Measurements from ENCODE around the gene PDF.

PDF gene, protein sequence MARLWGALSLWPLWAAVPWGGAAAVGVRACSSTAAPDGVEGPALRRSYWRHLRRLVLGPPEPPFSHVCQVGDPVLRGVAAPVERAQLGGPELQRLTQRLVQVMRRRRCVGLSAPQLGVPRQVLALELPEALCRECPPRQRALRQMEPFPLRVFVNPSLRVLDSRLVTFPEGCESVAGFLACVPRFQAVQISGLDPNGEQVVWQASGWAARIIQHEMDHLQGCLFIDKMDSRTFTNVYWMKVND

DNA sequence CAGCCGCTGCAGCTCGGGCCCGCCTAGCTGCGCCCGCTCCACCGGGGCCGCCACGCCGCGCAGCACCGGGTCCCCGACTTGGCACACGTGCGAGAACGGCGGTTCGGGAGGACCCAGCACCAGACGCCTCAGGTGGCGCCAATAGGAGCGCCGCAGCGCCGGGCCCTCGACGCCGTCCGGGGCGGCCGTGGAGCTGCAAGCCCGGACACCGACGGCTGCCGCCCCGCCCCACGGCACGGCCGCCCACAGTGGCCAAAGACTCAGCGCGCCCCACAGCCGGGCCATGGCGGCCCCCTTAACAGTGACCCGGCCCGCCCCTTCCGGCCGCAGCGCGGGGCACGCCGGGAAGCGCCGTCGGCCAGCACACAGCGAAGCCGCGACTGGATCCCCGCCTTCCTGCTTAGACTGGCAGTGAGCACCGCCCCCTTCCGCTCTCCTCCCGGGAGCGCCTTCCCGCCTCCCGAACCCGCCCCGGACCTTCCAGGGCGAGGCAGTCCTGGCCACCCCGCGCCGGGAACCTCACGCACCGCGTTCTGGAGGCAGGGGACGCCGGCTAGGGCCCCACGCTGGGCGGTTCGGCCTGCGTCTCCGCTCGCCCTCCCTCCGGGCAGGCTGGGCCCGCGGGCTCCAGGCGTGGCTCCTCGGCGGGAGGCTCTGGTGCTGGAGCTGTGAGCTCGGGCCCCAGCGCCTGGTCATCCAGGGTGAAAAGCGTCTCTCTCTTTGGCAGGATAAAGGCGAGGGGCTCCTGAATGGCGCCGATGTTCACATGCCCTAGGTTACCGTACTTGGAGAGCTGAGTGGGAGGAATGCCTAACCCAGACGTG lies at the start of gene PDF:
Gene PDF (minus strand): TSS at position 303 of the 824 bp plus-strand sequence. CDS start 18 bp downstream, at position 285.
- peak within 1 kb of the TSS; percentile 80 for H3K4me3 ChIP-seq (ENCODE audit: low read length)
- H3K9ac ChIP-seq (ENCODE audit: low read length) = peak within 1 kb of the TSS; percentile 78
- no peaks in the 10 kb centered on the region for H3K27me3 ChIP-seq (ENCODE audit: control insufficient read depth, insufficient read depth, low read length)
- peaks cover 8% of the 10 kb centered on the region for H3K4me1 ChIP-seq (ENCODE audit: control insufficient read depth, insufficient read depth, low read length)
- peak within 1 kb of the TSS; percentile 91 for H3K27ac ChIP-seq (ENCODE audit: low read depth, low read length)
- H3K36me3 ChIP-seq (ENCODE audit: control insufficient read depth, insufficient read depth, low read length) = peaks cover 29% of the 10 kb centered on the region

DNA sequence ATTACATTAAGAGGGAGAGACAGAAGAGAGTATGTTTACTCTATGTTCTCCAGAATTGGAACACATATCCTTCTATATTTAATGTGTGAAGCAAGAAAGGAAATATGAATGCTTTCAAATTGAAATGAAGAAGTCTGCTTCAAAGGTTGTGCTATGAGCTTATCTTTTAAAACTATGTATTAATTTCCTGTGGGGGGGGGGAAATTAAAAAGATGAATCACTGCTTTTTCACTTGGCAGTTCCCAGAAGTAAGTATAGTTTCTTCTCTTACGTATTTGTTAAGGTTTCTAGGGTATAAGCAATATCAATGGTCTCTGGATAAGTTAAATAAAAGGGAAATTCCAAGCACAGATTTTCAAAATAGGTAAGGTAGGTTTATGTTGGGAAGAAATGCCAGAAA lies 48.4 kb upstream of the PDF start:
- H3K36me3 ChIP-seq (ENCODE audit: control insufficient read depth, insufficient read depth, low read length) = peaks cover 6% of the 10 kb centered on the region
- H3K9ac ChIP-seq (ENCODE audit: low read length) = no peak overlapping the region

DNA sequence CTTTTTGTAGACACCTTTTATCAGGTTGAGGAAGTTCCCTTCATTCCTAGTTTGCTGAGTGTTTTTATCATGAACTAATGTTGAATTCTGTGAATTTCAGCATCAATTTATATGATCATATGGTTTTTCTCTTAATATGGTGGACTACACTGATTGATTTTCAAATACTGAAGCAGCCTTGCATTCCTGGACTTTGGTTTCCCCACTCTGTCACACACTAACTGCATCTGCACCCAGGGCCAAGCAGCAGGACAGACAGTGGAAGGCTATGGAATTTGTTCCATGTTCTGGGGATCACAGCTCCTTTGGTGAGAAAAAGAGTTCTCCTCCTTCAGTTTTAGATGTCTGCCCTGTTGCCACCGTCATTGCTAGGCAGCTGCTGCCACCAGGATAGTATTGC lies 47.6 kb upstream of the PDF start:
- Histone ChIP-seq H3K27me3 (ENCODE audit: control insufficient read depth, insufficient read depth, low read length) (no peaks in the 10 kb centered on the region), H3K27ac (ENCODE audit: low read depth, low read length) (no peak overlapping the region), H3K4me3 (ENCODE audit: low read length) (no peak overlapping the region), H3K9ac (ENCODE audit: low read length) (no peak overlapping the region), H3K36me3 (ENCODE audit: control insufficient read depth, insufficient read depth, low read length) (peaks cover 3% of the 10 kb centered on the region), H3K4me1 (ENCODE audit: control insufficient read depth, insufficient read depth, low read length) (no peaks in the 10 kb centered on the region)

More for the DNA sequence above, 48.4 kb upstream of the PDF start:
- H3K4me3 ChIP-seq (ENCODE audit: low read length) = no peak overlapping the region
- no peaks in the 10 kb centered on the region for H3K27me3 ChIP-seq (ENCODE audit: control insufficient read depth, insufficient read depth, low read length)
- no peaks in the 10 kb centered on the region for H3K4me1 ChIP-seq (ENCODE audit: control insufficient read depth, insufficient read depth, low read length)
- no peak overlapping the region for H3K27ac ChIP-seq (ENCODE audit: low read depth, low read length)

GRCh38 chr16:69376393-69377059 lies 46.1 kb upstream of the PDF start:
- Histone ChIP-seq H3K36me3 (ENCODE audit: control insufficient read depth, insufficient read depth, low read length) (peaks cover 7% of the 10 kb centered on the region), H3K27ac (ENCODE audit: low read depth, low read length) (no peak overlapping the region), H3K4me1 (ENCODE audit: control insufficient read depth, insufficient read depth, low read length) (no peaks in the 10 kb centered on the region), H3K9ac (ENCODE audit: low read length) (no peak overlapping the region), H3K4me3 (ENCODE audit: low read length) (no peak overlapping the region), H3K27me3 (ENCODE audit: control insufficient read depth, insufficient read depth, low read length) (no peaks in the 10 kb centered on the region)

DNA sequence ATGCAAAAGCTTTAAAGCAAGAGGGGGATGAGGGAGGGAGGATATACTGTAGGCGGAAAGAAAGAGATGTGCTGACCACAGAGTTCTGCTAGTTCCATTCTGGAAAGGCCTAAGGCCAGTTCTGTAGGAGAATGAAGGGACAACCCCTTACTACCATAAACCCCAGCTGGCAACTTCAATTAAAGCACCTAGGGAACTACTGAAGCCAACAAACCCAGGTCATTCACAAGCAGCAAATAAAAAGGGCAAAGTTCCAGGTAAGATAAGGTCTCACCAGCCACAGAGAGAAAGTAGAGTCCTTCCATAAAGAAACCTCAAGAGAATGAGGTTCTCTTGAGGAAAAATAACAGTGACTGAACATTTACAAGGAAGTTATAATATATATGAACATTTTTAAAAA lies 42.6 kb upstream of the PDF start:
- H3K27ac ChIP-seq (ENCODE audit: low read depth, low read length) = no peak overlapping the region
- no peak overlapping the region for H3K4me3 ChIP-seq (ENCODE audit: low read length)
- no peaks in the 10 kb centered on the region for H3K27me3 ChIP-seq (ENCODE audit: control insufficient read depth, insufficient read depth, low read length)
- H3K4me1 ChIP-seq (ENCODE audit: control insufficient read depth, insufficient read depth, low read length) = no peaks in the 10 kb centered on the region
- no peak overlapping the region for H3K9ac ChIP-seq (ENCODE audit: low read length)
- H3K36me3 ChIP-seq (ENCODE audit: control insufficient read depth, insufficient read depth, low read length) = peaks cover 14% of the 10 kb centered on the region

GRCh38 chr16:69371564-69371963 lies 41.2 kb upstream of the PDF start:
- H3K27me3 ChIP-seq (ENCODE audit: control insufficient read depth, insufficient read depth, low read length) = no peaks in the 10 kb centered on the region
- H3K27ac ChIP-seq (ENCODE audit: low read depth, low read length) = no peak overlapping the region
- H3K9ac ChIP-seq (ENCODE audit: low read length) = no peak overlapping the region
- peaks cover 19% of the 10 kb centered on the region for H3K36me3 ChIP-seq (ENCODE audit: control insufficient read depth, insufficient read depth, low read length)
- H3K4me3 ChIP-seq (ENCODE audit: low read length) = no peak overlapping the region
- H3K4me1 ChIP-seq (ENCODE audit: control insufficient read depth, insufficient read depth, low read length) = no peaks in the 10 kb centered on the region

DNA sequence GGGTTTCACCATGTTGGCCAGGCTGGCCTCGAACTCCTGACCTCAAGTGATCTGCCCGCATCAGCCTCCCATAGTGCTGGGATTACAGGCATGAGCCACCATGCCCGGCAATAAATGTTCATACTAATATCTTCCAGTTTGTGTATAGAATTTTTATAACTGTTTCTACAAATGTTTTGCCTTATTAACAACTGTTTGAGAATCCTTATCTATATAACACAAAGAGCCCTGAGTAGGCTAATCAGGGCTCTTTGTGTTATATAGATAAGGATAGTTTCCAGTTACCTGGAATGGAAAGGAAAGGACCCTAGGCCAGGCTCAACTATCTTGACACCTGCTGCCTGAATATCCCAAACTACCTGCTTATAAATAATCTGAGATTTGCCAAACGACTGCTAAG lies 38.5 kb upstream of the PDF start:
- Histone ChIP-seq H3K36me3 (ENCODE audit: control insufficient read depth, insufficient read depth, low read length) (peaks cover 30% of the 10 kb centered on the region), H3K4me3 (ENCODE audit: low read length) (no peak overlapping the region), H3K27ac (ENCODE audit: low read depth, low read length) (no peak overlapping the region), H3K4me1 (ENCODE audit: control insufficient read depth, insufficient read depth, low read length) (no peaks in the 10 kb centered on the region), H3K9ac (ENCODE audit: low read length) (no peak overlapping the region), H3K27me3 (ENCODE audit: control insufficient read depth, insufficient read depth, low read length) (no peaks in the 10 kb centered on the region)

GRCh38 chr16:69367980-69368379 lies 37.6 kb upstream of the PDF start:
- no peak overlapping the region for H3K9ac ChIP-seq (ENCODE audit: low read length)
- no peaks in the 10 kb centered on the region for H3K27me3 ChIP-seq (ENCODE audit: control insufficient read depth, insufficient read depth, low read length)
- no peak overlapping the region for H3K27ac ChIP-seq (ENCODE audit: low read depth, low read length)
- no peaks in the 10 kb centered on the region for H3K4me1 ChIP-seq (ENCODE audit: control insufficient read depth, insufficient read depth, low read length)
- peaks cover 32% of the 10 kb centered on the region for H3K36me3 ChIP-seq (ENCODE audit: control insufficient read depth, insufficient read depth, low read length)
- H3K4me3 ChIP-seq (ENCODE audit: low read length) = no peak overlapping the region

DNA sequence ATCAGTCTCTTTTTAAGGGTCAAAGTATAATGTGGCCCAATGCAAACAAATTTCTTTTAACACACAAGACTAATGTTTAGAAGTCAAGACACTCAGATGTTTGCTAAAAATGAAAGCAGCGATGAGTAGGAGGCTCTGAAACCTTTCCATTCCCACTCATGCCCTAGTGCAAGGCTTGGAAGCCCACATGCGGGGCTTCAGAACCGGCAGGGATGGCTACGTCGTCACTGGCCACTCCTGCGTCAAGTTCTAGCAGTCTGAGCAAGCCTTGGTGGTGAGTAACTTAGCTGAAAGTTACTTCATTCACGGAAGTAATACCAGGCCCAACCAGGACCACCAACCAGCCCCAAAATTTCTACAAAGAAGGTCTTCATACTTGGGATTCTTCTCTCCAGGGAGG lies 36.0 kb upstream of the PDF start:
- H3K27ac ChIP-seq (ENCODE audit: low read depth, low read length) = no peak overlapping the region
- peaks cover 29% of the 10 kb centered on the region for H3K36me3 ChIP-seq (ENCODE audit: control insufficient read depth, insufficient read depth, low read length)
- no peak overlapping the region for H3K4me3 ChIP-seq (ENCODE audit: low read length)
- no peak overlapping the region for H3K9ac ChIP-seq (ENCODE audit: low read length)
- no peaks in the 10 kb centered on the region for H3K27me3 ChIP-seq (ENCODE audit: control insufficient read depth, insufficient read depth, low read length)
- H3K4me1 ChIP-seq (ENCODE audit: control insufficient read depth, insufficient read depth, low read length) = no peaks in the 10 kb centered on the region

DNA sequence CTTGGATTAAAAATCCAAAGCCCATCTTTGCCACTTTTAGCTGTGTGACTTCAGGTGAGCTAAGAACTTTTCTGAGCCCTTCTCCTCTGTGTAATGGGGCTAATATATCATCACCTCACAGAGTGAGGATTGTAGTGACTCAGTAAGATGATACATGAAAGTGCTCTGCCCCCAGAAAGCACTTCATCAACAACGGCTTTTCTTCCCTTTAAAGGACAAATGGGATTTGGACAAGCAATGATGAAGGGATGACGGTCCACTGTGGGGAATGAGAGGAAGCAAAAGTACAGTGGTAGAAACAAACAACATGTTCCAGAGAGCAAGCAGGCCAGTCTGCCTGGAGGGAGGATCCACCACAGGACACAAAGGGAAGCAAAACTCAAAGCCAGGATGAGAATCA lies 35.5 kb upstream of the PDF start:
- H3K27me3 ChIP-seq (ENCODE audit: control insufficient read depth, insufficient read depth, low read length) = no peaks in the 10 kb centered on the region
- H3K4me3 ChIP-seq (ENCODE audit: low read length) = no peak overlapping the region
- H3K27ac ChIP-seq (ENCODE audit: low read depth, low read length) = no peak overlapping the region
- H3K4me1 ChIP-seq (ENCODE audit: control insufficient read depth, insufficient read depth, low read length) = no peaks in the 10 kb centered on the region
- peaks cover 32% of the 10 kb centered on the region for H3K36me3 ChIP-seq (ENCODE audit: control insufficient read depth, insufficient read depth, low read length)
- H3K9ac ChIP-seq (ENCODE audit: low read length) = no peak overlapping the region

DNA sequence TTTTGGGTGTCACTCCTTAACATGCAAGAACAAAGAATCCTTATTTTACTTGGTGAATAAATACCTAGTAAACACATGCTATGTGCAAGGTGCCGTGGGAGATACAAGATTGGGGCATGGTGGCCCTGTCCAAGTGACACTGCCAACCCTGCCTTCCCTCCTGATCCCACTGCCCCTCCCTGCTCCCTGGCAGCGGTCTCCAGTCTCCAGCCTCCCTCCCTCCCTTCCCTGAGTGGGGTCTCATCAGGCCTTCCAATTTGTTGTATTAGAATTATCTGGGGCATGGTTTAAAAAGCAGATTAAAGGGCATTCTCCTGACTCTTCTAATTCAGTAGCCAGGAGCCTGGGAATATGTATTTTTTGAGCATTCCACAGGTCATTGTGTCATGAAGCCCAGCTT lies 33.7 kb upstream of the PDF start:
- Histone ChIP-seq H3K27ac (ENCODE audit: low read depth, low read length) (no peak overlapping the region), H3K4me1 (ENCODE audit: control insufficient read depth, insufficient read depth, low read length) (no peaks in the 10 kb centered on the region), H3K27me3 (ENCODE audit: control insufficient read depth, insufficient read depth, low read length) (no peaks in the 10 kb centered on the region), H3K4me3 (ENCODE audit: low read length) (no peak overlapping the region), H3K9ac (ENCODE audit: low read length) (no peak overlapping the region), H3K36me3 (ENCODE audit: control insufficient read depth, insufficient read depth, low read length) (peaks cover 26% of the 10 kb centered on the region)

DNA sequence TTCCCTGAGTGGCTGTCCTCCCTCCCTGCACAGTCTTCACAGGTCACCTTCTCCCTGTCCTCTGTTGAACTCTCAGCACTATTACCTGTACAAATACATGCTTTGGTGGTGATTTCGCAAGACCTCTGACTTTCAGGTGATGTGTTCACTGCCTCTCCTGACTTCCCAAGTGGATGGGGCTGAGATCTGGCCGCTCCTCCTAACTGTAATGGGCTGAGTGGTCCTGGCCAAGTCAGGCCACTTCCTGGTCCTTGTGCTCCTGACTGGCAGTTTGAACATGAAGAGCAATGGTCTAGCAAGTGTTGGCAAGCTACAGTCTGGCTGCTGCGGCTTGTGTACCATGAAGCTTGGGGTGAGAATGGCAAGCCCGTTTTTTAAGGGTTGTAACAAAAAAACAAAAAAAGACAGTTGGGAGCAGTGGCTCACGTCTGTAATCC lies 32.9 kb upstream of the PDF start:
- H3K27me3 ChIP-seq (ENCODE audit: control insufficient read depth, insufficient read depth, low read length) = no peaks in the 10 kb centered on the region
- no peak overlapping the region for H3K9ac ChIP-seq (ENCODE audit: low read length)
- peaks cover 26% of the 10 kb centered on the region for H3K36me3 ChIP-seq (ENCODE audit: control insufficient read depth, insufficient read depth, low read length)
- no peaks in the 10 kb centered on the region for H3K4me1 ChIP-seq (ENCODE audit: control insufficient read depth, insufficient read depth, low read length)
- H3K27ac ChIP-seq (ENCODE audit: low read depth, low read length) = no peak overlapping the region
- H3K4me3 ChIP-seq (ENCODE audit: low read length) = no peak overlapping the region
